HFFc6 (cell line): ENCODE measurements around the gene FBXO2. TPM values are rescaled to one million over a fixed set of nuclear protein-coding genes. Genes with fewer than 3 reads are reported as not detected.
"Not testable (repeated sequence)": the region's sequence is repeated elsewhere in the genome, so short reads cannot be mapped to it uniquely, and the experiment has no call there.

Experiments used
- DNase-seq: peaks from one replicate; pipeline ENCODE4 v3.0.0-alpha.2; 2018
- H3K27ac Mint-ChIP-seq: 2 replicates; pipeline ENCODE4 v1.8.0; 2020; ENCODE audit warnings: mild to moderate bottlenecking, mixed read lengths
- H3K27me3 Mint-ChIP-seq: 2 replicates; pipeline ENCODE4 v1.8.0; 2021; ENCODE audit warnings: mild to moderate bottlenecking, moderate library complexity, mixed read lengths; ENCODE audit not compliant: insufficient read depth
- H3K36me3 Mint-ChIP-seq: 2 replicates; pipeline ENCODE4 v1.8.0; 2021; ENCODE audit warnings: low read depth, mixed read lengths
- H3K4me1 Mint-ChIP-seq: 2 replicates; pipeline ENCODE4 v1.8.0; 2020; ENCODE audit warnings: low read depth, mixed read lengths
- H3K4me3 Mint-ChIP-seq: 2 replicates; pipeline ENCODE4 v1.8.0; 2020; ENCODE audit warnings: mild to moderate bottlenecking, moderate library complexity, mixed read lengths
- H3K9me3 Mint-ChIP-seq: 2 replicates; pipeline ENCODE4 v1.8.0; 2020; ENCODE audit warnings: mild to moderate bottlenecking, mixed read lengths
- CTCF ChIP-seq: fragments of 200-600 bp; sonication (generic); IDR thresholded peaks from 2 replicates; pipeline ENCODE4 v1.5.0; 2021; ENCODE audit warnings: antibody characterized with exemption, mild to moderate bottlenecking
- total RNA-seq, 6 experiments: library from RNA; stranded (reverse); fragmentation: NEBNext Ultra II Directional; extraction: Animal tissue kit (Norgen Biotek cat#: 25700); gene quantifications; 2 replicates in 1 of 6; 3 replicates in 5 of 6; pipeline ENCODE4 v1.2.3, GENCODE V29; 2021

The FBXO2 gene
- total RNA-seq, 6 experiments from 2014 or later, result 0.66 to 1.7 (median 0.78) TPM

GRCh38 chr1:11642418-11643017, 11.7 kb downstream of the FBXO2 start:
- peaks cover 27% of the 10 kb centered on the region for H3K27me3 Mint-ChIP-seq
- not testable (repeated sequence) for H3K4me1 Mint-ChIP-seq, H3K4me3 Mint-ChIP-seq, H3K27ac Mint-ChIP-seq, H3K36me3 Mint-ChIP-seq, H3K9me3 Mint-ChIP-seq
- DNase-seq, result peak; percentile 48
- TF ChIP-seq CTCF, result peak; percentile 96

GRCh38 chr1:11641776-11642305, 12.4 kb downstream of the FBXO2 start:
- Mint-ChIP-seq H3K4me3 (no peak overlapping the region), H3K9me3 (no peaks in the 10 kb centered on the region), H3K36me3 (no peaks in the 10 kb centered on the region), H3K27ac (no peak overlapping the region), H3K4me1 (no peaks in the 10 kb centered on the region), H3K27me3 (peaks cover 30% of the 10 kb centered on the region)
- TF ChIP-seq CTCF, result no peak
- no peak for DNase-seq

- Mint-ChIP-seq H3K4me1 (no peaks in the 10 kb centered on the region), H3K27me3 (peaks cover 34% of the 10 kb centered on the region), H3K27ac (no peak overlapping the region), H3K36me3 (no peaks in the 10 kb centered on the region), H3K9me3 (no peaks in the 10 kb centered on the region), H3K4me3 (no peak overlapping the region)
- no peak for DNase-seq
- TF ChIP-seq CTCF, result no peak
Measured at GRCh38 chr1:11640944-11641343, 13.3 kb downstream of the FBXO2 start.

GRCh38 chr1:11640101-11640500, 14.1 kb downstream of the FBXO2 start:
- peaks cover 35% of the 10 kb centered on the region for H3K27me3 Mint-ChIP-seq
- DNase-seq, result no peak
- H3K4me1 Mint-ChIP-seq, result no peaks in the 10 kb centered on the region
- H3K36me3 Mint-ChIP-seq, result no peaks in the 10 kb centered on the region
- no peak overlapping the region for H3K4me3 Mint-ChIP-seq
- no peaks in the 10 kb centered on the region for H3K9me3 Mint-ChIP-seq
- no peak overlapping the region for H3K27ac Mint-ChIP-seq
- TF ChIP-seq CTCF, result no peak

GRCh38 chr1:11639372-11639771, 14.9 kb downstream of the FBXO2 start:
- Mint-ChIP-seq H3K36me3 (no peaks in the 10 kb centered on the region), H3K27ac (no peak overlapping the region), H3K9me3 (no peaks in the 10 kb centered on the region), H3K4me3 (no peak overlapping the region), H3K4me1 (no peaks in the 10 kb centered on the region), H3K27me3 (peaks cover 35% of the 10 kb centered on the region)
- no peak for DNase-seq
- TF ChIP-seq CTCF, result no peak

GRCh38 chr1:11638121-11638520, 16.1 kb downstream of the FBXO2 start:
- H3K27me3 Mint-ChIP-seq, result peaks cover 28% of the 10 kb centered on the region
- no peak overlapping the region for H3K27ac Mint-ChIP-seq
- no peaks in the 10 kb centered on the region for H3K36me3 Mint-ChIP-seq

More at GRCh38 chr1:11638121-11638520, 16.1 kb downstream of the FBXO2 start:
- Mint-ChIP-seq H3K4me1 (no peaks in the 10 kb centered on the region), H3K4me3 (no peak overlapping the region), H3K9me3 (no peaks in the 10 kb centered on the region)
- no peak for DNase-seq
- no peak for TF ChIP-seq CTCF
